ENCODE measurements around the gene CERS1.
A peak's percentile ranks its signal among the peaks of the same experiment; 100 is the strongest.

Gene CERS1

GRCh38 chr19:18898607-18899408 lies 2.9 kb upstream of the CERS1 start:
- no peak for DNase-seq

DNA sequence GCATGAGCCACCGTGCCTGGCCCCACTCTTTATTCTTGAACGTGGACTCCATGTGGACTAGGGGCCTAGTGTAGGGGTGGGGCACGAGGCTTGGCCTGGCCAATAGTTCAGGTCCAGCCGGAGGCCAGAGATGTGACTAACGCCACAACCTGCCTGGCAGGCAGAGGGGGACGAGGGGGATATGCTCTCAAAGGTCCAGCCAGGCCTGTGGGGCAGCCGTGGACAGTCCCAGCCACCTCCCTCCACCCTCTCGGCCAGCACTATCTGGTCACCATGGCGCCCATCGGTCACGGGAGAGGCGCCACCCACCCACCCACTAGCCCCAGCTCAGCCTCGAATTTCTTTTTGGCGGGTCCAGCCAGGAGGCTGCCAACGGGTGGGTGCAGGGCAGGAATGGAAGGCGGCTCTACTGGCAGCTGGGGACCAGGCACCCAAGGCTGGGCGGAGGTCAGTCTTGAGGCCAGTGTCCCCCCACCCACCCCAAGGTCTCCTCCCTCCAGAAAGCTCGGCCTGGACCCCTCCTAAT lies 2.2 kb upstream of the CERS1 start:
- DNase-seq: no peak

GRCh38 chr19:18897094-18898029 lies 1.4 kb upstream of the CERS1 start:
- no peak for DNase-seq

GRCh38 chr19:18896421-18896841 lies 473 bp upstream of the CERS1 start:
- no peak for DNase-seq

GRCh38 chr19:18895038-18895823 lies 727 bp downstream of the CERS1 start:
- DNase-seq: no peak

DNA sequence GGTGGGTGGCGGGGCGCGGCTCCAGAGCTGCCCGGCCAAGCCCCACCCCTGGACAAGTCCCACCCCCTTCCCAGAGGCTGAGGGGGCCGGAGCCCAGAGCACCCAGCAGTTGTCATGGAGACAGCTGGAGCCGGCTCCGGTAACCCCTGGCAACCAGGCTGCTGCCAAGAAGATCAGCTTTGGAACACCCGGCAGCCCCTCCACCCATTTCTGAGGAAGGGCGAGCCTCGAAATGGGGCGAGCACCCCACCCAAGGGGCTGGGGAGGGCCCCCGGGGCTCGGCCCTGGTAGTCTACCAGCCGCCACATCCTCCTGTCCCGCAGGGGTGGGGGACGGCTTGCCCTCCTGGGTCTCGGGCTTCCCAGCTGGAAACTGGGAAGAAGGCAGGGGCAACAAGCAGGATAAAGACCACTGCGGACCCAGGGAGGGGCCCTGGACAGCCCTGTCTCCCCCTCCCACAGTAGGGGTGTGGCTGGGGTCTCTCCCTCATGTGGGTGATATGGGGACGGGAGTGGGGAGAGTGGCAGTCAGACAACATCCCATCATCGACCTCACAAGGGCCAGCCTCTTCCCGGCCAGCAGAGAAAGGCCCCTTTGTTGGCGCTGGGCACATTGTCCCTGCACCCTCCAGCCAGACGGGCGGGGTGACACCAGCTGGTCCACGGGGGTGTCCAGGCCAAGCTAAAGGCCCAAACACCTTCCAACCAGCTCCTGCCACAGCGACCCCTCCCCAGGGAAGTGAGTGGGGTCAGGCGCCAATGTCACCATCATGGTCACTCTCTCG lies 1.5 kb downstream of the CERS1 start:
- no peak for DNase-seq

DNA sequence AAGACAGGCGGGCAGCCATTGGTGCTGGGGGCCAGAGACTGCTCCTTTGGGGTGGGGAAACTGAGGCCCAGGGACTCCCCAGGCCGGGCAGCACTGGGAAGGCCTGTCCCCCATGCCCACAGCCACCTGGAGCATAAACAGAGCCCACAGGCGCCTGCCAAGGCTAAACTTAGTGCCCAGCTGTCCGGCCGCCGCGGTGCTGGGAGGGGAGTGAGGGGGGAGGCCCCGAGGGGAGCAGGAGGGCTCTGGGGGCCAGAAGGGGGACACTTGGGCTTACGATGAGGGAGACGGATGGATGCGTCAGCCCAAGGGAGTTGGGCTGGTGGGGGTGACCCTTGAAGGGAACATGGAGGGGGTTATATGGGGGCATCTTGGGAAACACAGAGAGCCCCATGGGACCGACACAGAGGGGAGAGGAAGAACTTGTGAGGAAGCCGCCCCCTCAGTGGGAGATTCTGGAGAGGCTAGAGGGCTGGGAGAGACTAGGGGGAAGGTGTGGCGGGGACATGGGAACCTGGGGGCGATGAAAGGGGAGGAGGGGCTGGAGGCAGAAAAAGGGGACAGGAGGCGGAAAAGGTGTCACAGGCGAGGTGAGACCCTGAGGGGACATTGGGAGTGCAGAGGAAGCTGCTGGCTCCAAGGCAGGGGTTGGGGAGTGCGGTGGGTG lies 2.2 kb downstream of the CERS1 start:
- DNase-seq: no peak

- DNase-seq: no peak
Observed at GRCh38 chr19:18889949-18890745, 5.8 kb downstream of the CERS1 start.

DNA sequence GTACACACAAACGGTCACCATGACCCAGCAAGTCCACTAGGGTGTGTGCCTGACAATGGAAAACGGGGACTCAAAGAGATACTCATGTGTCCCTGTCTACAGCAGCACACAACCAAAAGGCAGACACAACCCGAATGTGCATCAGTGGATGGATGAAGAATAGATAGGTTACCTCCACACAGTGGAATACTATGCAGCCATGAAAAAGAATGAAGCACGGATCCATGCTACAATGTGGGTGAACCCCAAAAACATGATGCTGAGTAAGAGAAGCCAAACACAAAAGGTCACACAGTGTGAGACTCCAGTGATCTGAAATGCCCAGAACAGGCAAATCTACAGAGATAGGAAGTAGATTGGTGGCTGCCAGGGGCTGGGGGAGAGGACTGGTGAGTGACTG lies 9.0 kb downstream of the CERS1 start:
- DNase-seq: no peak

- DNase-seq: no peak
Observed at GRCh38 chr19:18883526-18884304, 12.2 kb downstream of the CERS1 start.

DNA sequence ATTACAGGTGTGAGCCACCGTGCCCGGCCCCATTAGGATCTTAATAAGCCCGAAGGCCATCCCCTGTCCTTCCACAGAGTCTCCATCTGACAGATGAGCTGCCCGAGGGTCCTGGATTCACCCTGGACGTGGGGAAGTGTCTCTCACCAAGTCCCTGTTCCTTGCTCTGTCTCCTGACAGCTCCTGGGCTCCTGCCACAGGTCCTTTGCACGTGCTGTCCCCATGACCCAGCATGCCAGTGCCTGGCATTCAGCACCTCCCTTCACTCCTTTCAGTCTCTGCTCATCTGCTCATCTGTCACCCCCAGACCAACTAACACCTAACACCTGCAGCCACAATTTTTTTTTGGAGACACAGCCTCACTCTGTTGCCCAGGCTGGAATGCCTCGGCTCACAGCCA lies 14.5 kb downstream of the CERS1 start:
- DNase-seq: no peak

GRCh38 chr19:18879579-18880373 lies 16.2 kb downstream of the CERS1 start:
- DNase-seq: peak in 1 of 2 donors; percentile 37

- no peak for DNase-seq
Observed at GRCh38 chr19:18878858-18879578, 16.9 kb downstream of the CERS1 start.

DNA sequence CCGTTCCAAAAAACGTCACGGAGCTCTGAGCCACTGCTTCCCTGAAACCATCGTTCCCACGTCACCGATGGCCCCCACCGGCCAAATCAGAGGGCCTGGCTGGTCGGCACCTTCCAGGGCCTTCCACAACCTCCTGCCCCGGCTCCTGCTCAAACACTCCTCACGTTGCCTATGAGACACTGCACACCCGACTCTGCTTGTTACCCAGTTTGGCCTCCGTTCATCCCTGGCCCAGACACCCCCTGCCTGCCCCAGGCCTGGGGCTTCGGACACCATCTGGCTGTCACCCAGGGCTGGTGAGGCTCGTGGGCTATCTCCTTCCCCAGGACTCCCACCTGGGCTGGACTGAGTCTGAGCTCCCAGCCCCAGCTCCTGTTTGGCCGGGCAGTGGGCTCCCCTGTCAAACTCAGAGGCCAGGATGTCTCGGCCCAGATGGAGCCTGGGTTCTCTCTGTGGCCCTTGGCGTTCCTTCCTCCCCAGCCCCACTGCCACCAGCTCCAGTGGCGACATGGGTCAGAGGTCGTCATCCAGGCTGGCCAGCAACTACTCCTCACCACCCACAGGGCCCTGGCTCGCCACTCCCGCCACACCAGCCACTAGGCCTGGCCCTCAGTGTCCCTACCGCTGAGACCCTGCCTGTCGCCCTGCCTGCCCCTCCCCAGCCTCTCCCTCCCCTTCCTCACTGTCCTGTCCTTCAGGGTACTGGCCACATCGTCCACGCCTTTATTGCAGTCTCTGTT lies 17.7 kb downstream of the CERS1 start:
- DNase-seq: no peak

- DNase-seq: no peak
Observed at GRCh38 chr19:18876865-18877264, 19.1 kb downstream of the CERS1 start.

DNA sequence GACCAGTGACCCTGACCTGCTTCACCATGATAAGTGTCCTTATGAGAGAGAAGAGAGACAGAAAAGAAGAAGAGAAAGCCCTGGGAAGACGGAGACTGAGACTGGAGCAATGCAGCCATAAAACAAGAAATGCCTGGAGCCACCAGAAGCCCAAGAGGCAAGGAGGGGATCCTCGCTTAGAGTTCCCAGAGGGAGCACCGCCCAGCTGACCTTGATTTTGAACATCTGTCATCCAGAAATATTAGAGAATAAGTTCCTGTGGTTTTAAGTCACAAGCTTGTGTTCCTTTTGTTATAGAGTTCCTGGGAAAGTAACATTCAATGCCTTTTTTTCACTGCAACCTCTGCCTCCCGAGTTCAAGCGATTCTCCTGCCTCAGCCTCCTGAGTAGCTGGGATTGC lies 20.2 kb downstream of the CERS1 start:
- DNase-seq: no peak

- no peak for DNase-seq
Observed at GRCh38 chr19:18871543-18871942, 24.4 kb downstream of the CERS1 start.

Measured in stimulated activated CD4-positive, alpha-beta T cell treated with anti-CD3 and anti-CD28 coated beads, Interleukin-2, amount 100 ng/mL, for 24 hours (primary cell).